Keratinocyte (primary cell): Measurements from ENCODE around the gene JAK3. TPM values are rescaled to one million over a fixed set of nuclear protein-coding genes. Genes with fewer than 3 reads are reported as not detected.

ENCODE experiments used
- DNase-seq: peaks from one replicate; pipeline ENCODE4 v3.0.0-alpha.2; 2011; ENCODE audit warnings: low read depth, missing footprints, low spot score
- FAIRE-seq: peaks from 2 replicates; lab custom pipeline; 2011; peaks lifted over from hg19 to GRCh38; lab: Jason Lieb, UNC
- H2AFZ ChIP-seq: 2 replicates; pipeline ENCODE4 v1.6.0; 2012; ENCODE audit warnings: low read length, control low read depth, inconsistent platforms; ENCODE audit not compliant: control insufficient read depth
- H3K27ac ChIP-seq: 2 replicates; pipeline ENCODE4 v1.5.1; 2011; ENCODE audit warnings: low read length; ENCODE audit not compliant: control insufficient read depth, insufficient read depth
- H3K27me3 ChIP-seq: 3 replicates; pipeline ENCODE4 v1.6.0; 2011; ENCODE audit warnings: low read length; ENCODE audit not compliant: control insufficient read depth, insufficient read depth; ENCODE audit errors: extremely low read depth
- H3K36me3 ChIP-seq, 2 experiments: 2 replicates in 1 of 2; 3 replicates in 1 of 2; pipeline ENCODE4 v1.5.1; 2011; ENCODE audit warnings: low read length in 2 of 2, mild to moderate bottlenecking in 1 of 2; ENCODE audit not compliant: control insufficient read depth in 2 of 2, insufficient read depth in 2 of 2; ENCODE audit errors: extremely low read depth in 1 of 2
- H3K4me1 ChIP-seq: 3 replicates; pipeline ENCODE4 v1.5.1; 2011; ENCODE audit warnings: low read length; ENCODE audit not compliant: control insufficient read depth, insufficient read depth; ENCODE audit errors: extremely low read depth
- H3K4me2 ChIP-seq: 3 replicates; pipeline ENCODE4 v1.6.0; 2011; ENCODE audit warnings: low read depth, low read length; ENCODE audit not compliant: control insufficient read depth, insufficient read depth; ENCODE audit errors: extremely low read depth
- H3K4me3 ChIP-seq, 3 experiments: fragments of 200-600 bp in 1 of 3; sonication (generic) in 1 of 3; 2 replicates in 2 of 3; 3 replicates in 1 of 3; pipeline ENCODE4 v1.5.1; 2011 to 2016; ENCODE audit warnings: low read length in 3 of 3, mild to moderate bottlenecking in 3 of 3, control low read depth in 2 of 3, inconsistent platforms in 1 of 3, low read depth in 1 of 3, mixed read lengths in 1 of 3, mixed run types in 1 of 3, moderate library complexity in 1 of 3; ENCODE audit not compliant: control insufficient read depth in 2 of 3, insufficient read depth in 2 of 3; ENCODE audit errors: extremely low read depth in 1 of 3
- H3K79me2 ChIP-seq: 2 replicates; pipeline ENCODE4 v1.6.0; 2012; ENCODE audit warnings: low read length; ENCODE audit not compliant: control insufficient read depth, insufficient read depth
- H3K9ac ChIP-seq: 3 replicates; pipeline ENCODE4 v1.6.0; 2011; ENCODE audit warnings: low read length; ENCODE audit not compliant: control insufficient read depth, insufficient read depth; ENCODE audit errors: extremely low read depth
- H3K9me1 ChIP-seq: 3 replicates; pipeline ENCODE4 v1.6.0; 2011; ENCODE audit warnings: low read length; ENCODE audit not compliant: control insufficient read depth, insufficient read depth; ENCODE audit errors: extremely low read depth
- H3K9me3 ChIP-seq: 2 replicates; pipeline ENCODE4 v1.5.1; 2012; ENCODE audit warnings: low read depth, low read length; ENCODE audit not compliant: control insufficient read depth
- H4K20me1 ChIP-seq: 3 replicates; pipeline ENCODE4 v1.6.0; 2011; ENCODE audit warnings: low read length; ENCODE audit not compliant: control insufficient read depth, insufficient read depth; ENCODE audit errors: extremely low read depth
- EZH2 ChIP-seq: IDR thresholded peaks from one replicate; pipeline ENCODE4 v1.6.1; 2012; ENCODE audit warnings: inconsistent platforms, mild to moderate bottlenecking, low read length, moderate library complexity
- dilution Hi-C: fragments of 300-500 bp; cut with MboI; formaldehyde crosslinking; loops from one replicate; pipeline ENCODE4 v1.7.0; 2020; ENCODE audit warnings: low sequenced_read_pairs; ENCODE audit not compliant: extremely low pct_ligation_motif_present
- polyA plus RNA-seq, 5 experiments: library from polyadenylated mRNA; depleted of rRNA in 3 of 5; stranded (reverse) in 3 of 5; stranded (forward) in 1 of 5; unstranded in 1 of 5; fragments of >200 nt; gene quantifications; 1 replicate in 1 of 5; 2 replicates in 3 of 5; 3 replicates in 1 of 5; pipeline versions ENCODE4 v1.2.1 to v1.2.3, GENCODE V29; 2011 to 2012; ENCODE audit warnings: missing spikeins in 2 of 5, low read depth in 1 of 5, low replicate concordance in 1 of 5
- TF ChIP-seq, protein P1 (sequence below), 3 experiments: IDR thresholded peaks in 1 of 3; conservative IDR thresholded peaks in 1 of 3; optimal IDR thresholded peaks in 1 of 3; 2 replicates in 2 of 3; 3 replicates in 1 of 3; pipeline versions ENCODE3 to v1.5.1; 2011; ENCODE audit warnings: low read length in 3 of 3, mild to moderate bottlenecking in 3 of 3, moderate library complexity in 2 of 3, control low read depth in 1 of 3, inconsistent platforms in 1 of 3; ENCODE audit not compliant: insufficient read depth in 2 of 3; ENCODE audit errors: extremely low read depth in 1 of 3

The JAK3 gene
- polyA plus RNA-seq, 1 donor (not counting 4 experiments of a cell fraction or from before 2014, with no cell fraction given): 0.37 TPM

DNA sequence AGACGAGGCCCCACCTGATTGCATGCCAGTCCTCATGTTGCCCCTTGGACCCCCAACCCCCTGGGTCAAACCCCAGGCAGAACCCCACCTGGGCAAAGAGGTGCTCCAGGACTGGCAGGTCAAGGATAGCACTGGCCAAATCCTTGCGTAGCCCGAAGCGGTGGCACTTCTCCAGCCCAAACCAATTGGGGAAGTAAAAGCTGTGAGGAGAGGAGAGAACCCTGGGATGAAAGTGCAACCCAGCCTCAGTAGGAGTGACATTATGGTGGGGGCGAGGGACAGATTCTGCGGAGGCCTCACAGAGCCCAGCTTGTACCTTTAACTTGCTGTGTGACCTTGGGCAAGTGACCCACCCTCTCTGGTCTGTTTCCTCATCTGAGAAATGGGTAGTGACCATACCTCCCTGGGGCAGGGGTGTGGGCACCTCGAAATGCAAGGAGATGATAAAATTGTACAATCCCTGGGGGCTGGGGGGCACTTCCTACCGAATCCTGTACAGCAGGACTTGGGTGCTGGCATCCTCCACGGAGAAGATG is 4.4 kb downstream of the JAK3 start:
- H3K9me3 ChIP-seq: no peaks in the 10 kb centered on the region
- no peaks in the 10 kb centered on the region for H4K20me1 ChIP-seq
- no peak overlapping the region for H2AFZ ChIP-seq
- H3K4me3 ChIP-seq: no peak overlapping the region
- dilution Hi-C loops: no loop called here
- H3K36me3 ChIP-seq: no peaks in the 10 kb centered on the region
- no peaks in the 10 kb centered on the region for H3K79me2 ChIP-seq
- H3K9ac ChIP-seq: no peak overlapping the region
- TF ChIP-seq, protein P1, sequence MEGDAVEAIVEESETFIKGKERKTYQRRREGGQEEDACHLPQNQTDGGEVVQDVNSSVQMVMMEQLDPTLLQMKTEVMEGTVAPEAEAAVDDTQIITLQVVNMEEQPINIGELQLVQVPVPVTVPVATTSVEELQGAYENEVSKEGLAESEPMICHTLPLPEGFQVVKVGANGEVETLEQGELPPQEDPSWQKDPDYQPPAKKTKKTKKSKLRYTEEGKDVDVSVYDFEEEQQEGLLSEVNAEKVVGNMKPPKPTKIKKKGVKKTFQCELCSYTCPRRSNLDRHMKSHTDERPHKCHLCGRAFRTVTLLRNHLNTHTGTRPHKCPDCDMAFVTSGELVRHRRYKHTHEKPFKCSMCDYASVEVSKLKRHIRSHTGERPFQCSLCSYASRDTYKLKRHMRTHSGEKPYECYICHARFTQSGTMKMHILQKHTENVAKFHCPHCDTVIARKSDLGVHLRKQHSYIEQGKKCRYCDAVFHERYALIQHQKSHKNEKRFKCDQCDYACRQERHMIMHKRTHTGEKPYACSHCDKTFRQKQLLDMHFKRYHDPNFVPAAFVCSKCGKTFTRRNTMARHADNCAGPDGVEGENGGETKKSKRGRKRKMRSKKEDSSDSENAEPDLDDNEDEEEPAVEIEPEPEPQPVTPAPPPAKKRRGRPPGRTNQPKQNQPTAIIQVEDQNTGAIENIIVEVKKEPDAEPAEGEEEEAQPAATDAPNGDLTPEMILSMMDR (optimal IDR thresholded peaks at IDR 0.05 in 1 of 3, IDR thresholded peaks at IDR 0.05 in 1 of 3, conservative IDR thresholded peaks at IDR 0.05 in 1 of 3; ENCODE audit: extremely low read depth in 1 of 3, insufficient read depth in 2 of 3, low read length in 3 of 3): no peak
- no peak for TF ChIP-seq EZH2
- FAIRE-seq (no peak), DNase-seq (no peak)
- no peak overlapping the region for H3K27ac ChIP-seq
- no peak overlapping the region for H3K4me2 ChIP-seq
- H3K4me1 ChIP-seq: peaks cover 5% of the 10 kb centered on the region
- H3K9me1 ChIP-seq: no peaks in the 10 kb centered on the region
- no peaks in the 10 kb centered on the region for H3K27me3 ChIP-seq

DNA sequence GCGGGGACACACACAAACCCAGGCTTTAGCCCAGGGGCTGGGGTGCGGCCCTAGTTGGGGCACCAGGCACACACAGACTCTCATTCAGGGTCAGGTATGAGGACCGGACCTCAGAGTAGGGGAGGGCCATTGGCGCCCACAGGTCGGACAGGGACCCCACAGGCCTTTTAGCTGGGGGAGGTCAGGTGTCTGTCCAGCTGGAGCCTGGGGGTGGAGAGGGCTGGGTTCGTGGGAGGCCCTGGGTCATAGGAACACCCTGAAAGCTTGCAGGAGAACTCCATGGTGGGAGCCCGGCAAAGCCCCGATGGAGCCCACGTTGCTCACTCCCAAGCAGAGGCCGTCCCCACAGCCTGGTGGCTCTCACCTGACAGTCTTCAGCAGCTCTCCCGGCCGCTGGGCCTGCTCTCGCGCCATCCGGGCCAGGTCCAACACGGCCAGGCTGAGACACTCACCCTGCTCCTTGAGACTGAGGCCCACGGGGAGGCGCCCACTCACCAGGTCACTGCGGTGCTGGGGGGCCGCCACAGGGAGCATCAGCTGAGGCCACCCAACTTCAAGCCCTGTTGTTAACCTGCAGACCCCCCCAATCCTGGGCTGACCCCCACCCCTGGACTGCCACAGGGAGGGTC is 5.0 kb downstream of the JAK3 start:
- Histone ChIP-seq H3K79me2 (no peaks in the 10 kb centered on the region), H3K9ac (peak overlapping the region; percentile 69), H2AFZ (peak overlapping the region; percentile 87), H3K36me3 (no peaks in the 10 kb centered on the region), H3K4me2 (peak overlapping the region; percentile 85), H3K4me3 (peak overlapping the region; percentile 36 to 63 (median 54)), H3K27me3 (no peaks in the 10 kb centered on the region), H3K9me3 (no peaks in the 10 kb centered on the region), H4K20me1 (no peaks in the 10 kb centered on the region), H3K27ac (peak overlapping the region; percentile 26), H3K4me1 (peaks cover 5% of the 10 kb centered on the region), H3K9me1 (no peaks in the 10 kb centered on the region)
- no peak for FAIRE-seq
- dilution Hi-C loops: no loop called here
- TF ChIP-seq EZH2: no peak
- TF ChIP-seq, protein P1 (optimal IDR thresholded peaks at IDR 0.05 in 1 of 3, IDR thresholded peaks at IDR 0.05 in 1 of 3, conservative IDR thresholded peaks at IDR 0.05 in 1 of 3; ENCODE audit: extremely low read depth in 1 of 3, insufficient read depth in 2 of 3, low read length in 3 of 3): no peak
- no peak for DNase-seq
